Stomach (tissue), 4 donors: ENCODE data around the gene NELL1.

Experiments
- EP300 ChIP-seq: sonication (generic); formaldehyde crosslinking; IDR thresholded peaks from one replicate; pipeline ENCODE4 v1.6.1; 2017; ENCODE audit warnings: antibody characterized with exemption
- POLR2A ChIP-seq, 4 donors: fragments of 450-650 bp; IDR thresholded peaks; one replicate each; pipeline ENCODE4 v1.6.1; 2016; ENCODE audit warnings: antibody characterized with exemption in 4 of 4, control low read depth in 2 of 4, mild to moderate bottlenecking in 1 of 4, moderate library complexity in 1 of 4
- POLR2AphosphoS5 ChIP-seq, 3 donors: sonication (generic); formaldehyde crosslinking; IDR thresholded peaks; one replicate each; pipeline ENCODE4 v1.6.1; 2016; ENCODE audit warnings: antibody characterized with exemption in 3 of 3
- TF ChIP-seq, protein P1 (sequence below), 7 experiments: fragments of 450-650 bp in 4 of 7; fragments of 200-600 bp in 3 of 7; sonication (generic) in 3 of 7; IDR thresholded peaks; one replicate each; pipeline ENCODE4 v1.5.1; 2016 to 2019; ENCODE audit warnings: antibody characterized with exemption in 7 of 7, control low read depth in 2 of 7, mild to moderate bottlenecking in 1 of 7

DNA sequence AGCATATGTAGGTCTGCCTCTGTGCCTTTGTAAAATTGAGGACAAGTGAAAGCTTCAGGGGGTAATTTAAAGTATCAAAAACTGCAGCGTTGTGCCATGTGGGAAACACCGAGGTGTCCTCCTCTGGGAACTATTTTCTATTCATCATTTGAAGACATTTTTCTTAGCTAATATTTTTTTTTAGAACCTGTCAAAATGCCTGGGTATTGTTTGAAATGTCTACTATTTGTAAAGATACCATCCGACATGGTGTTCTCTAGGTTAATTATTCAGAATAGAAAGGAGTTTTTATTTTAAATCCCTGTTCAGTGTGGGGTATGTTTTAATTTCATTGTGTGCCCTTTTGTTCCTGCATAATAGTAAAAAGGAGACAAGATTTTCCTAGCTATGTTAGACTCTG lies 490.8 kb downstream of the NELL1 start:
- TF ChIP-seq POLR2A (IDR thresholded peaks at IDR 0.05) (no peak), EP300 (no peak), POLR2AphosphoS5 (IDR thresholded peaks at IDR 0.05) (no peak)
- TF ChIP-seq, protein P1, sequence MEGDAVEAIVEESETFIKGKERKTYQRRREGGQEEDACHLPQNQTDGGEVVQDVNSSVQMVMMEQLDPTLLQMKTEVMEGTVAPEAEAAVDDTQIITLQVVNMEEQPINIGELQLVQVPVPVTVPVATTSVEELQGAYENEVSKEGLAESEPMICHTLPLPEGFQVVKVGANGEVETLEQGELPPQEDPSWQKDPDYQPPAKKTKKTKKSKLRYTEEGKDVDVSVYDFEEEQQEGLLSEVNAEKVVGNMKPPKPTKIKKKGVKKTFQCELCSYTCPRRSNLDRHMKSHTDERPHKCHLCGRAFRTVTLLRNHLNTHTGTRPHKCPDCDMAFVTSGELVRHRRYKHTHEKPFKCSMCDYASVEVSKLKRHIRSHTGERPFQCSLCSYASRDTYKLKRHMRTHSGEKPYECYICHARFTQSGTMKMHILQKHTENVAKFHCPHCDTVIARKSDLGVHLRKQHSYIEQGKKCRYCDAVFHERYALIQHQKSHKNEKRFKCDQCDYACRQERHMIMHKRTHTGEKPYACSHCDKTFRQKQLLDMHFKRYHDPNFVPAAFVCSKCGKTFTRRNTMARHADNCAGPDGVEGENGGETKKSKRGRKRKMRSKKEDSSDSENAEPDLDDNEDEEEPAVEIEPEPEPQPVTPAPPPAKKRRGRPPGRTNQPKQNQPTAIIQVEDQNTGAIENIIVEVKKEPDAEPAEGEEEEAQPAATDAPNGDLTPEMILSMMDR (IDR thresholded peaks at IDR 0.05) = no peak
